ENCODE data around the gene CCDC6.
"Not testable (repeated sequence)": the region's sequence is repeated elsewhere in the genome, so short reads cannot be mapped to it uniquely, and the experiment has no call there.

CCDC6 gene

DNA sequence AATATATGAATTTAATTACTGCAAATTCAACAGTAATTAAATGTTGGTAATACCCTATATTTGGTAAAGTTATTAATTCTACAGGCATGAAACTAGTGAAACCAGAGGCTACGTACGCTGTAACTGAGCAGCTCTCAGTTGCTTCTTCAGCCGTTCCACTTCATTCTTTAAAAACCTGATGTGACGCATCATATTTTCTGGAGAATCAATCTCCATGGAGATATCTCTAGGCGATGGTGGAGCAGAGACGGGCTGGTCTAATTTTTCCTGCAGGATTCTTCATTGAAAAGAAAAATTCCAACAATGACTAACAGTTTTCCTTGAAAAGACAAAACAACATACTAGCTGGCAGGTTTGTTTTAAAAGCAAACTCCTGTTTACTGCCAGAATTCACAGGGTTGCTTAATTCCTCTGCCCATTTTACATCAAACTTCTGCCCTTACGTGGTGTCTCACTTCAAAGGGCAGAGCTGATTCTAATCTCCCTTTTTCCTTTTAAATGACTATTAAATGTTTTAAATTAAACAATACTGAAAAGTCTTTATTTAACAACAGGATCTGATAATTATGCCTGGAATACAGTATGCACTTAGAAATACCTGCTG lies 93.7 kb downstream of the CCDC6 start:
- no peak for DNase-seq (ENCODE audit: low read depth in 1 of 2, low spot score in 1 of 2)

DNA sequence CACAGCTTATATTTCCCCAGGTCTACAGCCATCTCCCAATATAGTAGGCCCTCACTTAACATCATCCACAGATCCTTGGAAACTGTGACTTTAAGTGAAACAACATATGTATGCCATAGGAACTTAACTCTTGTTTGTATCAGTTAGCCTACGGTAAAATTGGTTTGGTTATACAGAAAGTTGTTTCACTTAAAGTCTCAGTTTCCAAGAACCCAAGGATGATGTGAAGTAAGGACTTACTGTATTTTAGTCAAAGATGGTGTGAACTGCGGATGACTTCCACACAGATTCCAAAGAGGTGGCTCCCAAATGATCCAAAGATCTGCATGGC lies 96.7 kb downstream of the CCDC6 start:
- no peak for DNase-seq (ENCODE audit: low read depth in 1 of 2, low spot score in 1 of 2)

DNA sequence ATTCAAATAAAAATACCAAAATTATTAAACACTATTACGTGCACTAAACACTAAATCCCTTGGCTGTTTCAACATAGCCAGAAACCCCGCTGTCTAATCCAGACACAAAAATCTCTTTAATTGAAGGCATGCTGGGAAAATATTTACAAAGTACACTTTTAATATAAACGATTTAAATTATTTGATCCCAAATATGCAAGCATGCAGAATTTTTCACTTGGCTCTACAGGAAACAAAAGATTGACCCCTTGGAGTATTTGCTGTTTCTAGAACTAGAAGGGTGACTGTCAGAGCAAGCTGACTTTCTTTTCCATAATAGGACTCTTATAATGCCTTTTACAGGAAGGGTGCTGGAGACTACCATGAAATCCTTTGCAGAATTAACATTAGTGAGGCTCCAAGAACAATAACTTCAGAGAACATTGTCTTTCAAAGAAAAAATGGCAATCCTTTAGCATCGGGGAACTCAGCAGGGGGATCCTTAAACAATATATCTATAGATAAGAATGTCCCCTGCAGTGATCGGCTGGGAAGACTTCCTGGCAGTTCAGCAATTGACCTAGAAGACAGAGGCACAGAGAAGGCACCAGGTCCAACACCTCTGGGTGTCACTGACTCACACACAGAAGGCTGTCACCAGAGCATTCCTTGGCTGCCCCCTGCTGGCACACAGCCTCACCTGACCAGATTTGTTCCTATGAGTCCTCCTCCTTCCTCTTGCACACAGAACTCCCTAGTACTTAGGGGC lies 97.3 kb downstream of the CCDC6 start:
- peak; percentile 39 to 62 for DNase-seq (ENCODE audit: low read depth in 1 of 2, low spot score in 1 of 2)

DNA sequence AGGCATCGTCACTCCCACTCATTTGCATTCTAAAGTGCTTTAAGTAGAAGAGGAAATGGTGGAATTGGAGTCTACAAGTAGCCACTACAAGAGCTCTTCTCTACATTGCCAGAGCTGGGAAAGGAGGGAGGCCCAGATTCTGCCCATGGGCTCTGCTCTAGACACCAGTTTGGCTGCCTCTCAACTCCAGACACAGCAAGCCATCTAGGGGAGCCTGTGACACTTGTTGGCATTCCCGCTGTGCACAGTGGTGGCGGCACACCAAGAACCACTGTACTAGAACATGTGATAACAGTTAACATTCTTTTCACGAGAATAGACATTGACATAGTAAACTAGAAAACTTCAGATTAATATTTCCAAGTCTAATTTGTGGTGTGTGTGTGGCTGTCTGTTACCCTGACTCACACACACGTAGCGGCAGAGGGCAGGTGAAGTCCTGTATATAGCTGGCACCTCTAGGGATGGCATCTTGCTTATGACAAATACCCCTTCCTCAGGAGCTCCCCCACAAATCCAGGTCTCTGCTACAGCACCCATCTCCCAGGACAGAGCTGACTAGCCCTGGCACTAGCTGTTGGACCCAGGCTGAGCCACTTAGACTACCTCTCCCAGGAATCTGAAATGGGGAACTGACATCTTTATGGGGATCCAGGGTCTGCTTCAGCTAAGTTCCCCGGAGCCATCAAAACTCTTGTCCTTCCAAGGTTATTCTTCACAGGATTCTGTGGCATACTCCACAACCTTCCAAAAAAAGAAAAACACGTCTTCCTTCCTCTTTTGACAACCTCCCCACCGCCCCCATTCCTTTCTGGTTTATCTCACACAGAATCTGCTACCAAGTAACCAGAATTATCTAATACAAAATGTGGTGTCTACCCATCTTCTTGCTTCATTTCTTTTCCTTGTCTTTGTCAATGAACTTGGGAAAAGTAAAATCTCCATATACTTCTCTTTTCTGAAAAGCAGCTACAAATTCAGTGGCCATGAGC lies 98.4 kb downstream of the CCDC6 start:
- DNase-seq (ENCODE audit: low read depth in 1 of 2, low spot score in 1 of 2) = no peak

DNA sequence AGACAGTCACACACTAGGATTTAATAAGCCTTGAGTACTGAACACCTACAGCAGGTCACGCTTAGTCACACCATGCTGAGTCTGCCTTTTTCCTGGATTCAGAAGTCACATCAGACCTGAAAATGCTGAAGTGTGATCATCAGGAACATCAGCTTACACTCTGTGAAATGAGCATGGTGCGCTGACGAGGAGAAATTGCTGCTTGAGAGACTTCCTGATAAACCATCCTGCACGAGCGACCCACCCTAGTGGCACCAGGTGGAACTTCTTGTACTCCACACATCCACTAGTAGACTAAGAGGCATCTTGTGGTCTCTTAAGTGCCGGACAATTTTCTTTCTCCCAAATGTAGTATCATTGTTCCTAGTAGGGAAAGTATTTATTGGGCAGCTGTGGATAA lies 101.3 kb downstream of the CCDC6 start:
- DNase-seq (ENCODE audit: low read depth in 1 of 2, low spot score in 1 of 2) = no peak

DNA sequence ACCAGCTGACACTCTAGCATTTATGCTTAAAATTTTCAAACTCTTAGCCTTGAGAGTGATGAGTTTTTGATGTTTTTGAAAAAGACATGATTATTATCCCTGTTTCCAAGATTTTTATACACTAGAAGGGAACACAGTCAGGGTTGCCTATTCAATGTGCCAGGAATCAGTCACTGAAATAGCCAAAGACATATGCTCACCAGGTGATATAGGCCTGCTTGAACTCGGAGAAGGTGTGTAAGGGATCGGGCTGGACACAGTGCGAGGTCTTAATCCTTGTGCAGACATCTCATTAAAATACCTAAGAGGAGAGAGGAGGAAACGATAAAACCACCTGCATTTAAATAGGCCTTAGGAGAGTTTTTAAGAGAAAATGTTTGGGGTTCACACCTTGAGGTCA lies 102.1 kb downstream of the CCDC6 start:
- DNase-seq (ENCODE audit: low read depth in 1 of 2, low spot score in 1 of 2) = no peak

DNA sequence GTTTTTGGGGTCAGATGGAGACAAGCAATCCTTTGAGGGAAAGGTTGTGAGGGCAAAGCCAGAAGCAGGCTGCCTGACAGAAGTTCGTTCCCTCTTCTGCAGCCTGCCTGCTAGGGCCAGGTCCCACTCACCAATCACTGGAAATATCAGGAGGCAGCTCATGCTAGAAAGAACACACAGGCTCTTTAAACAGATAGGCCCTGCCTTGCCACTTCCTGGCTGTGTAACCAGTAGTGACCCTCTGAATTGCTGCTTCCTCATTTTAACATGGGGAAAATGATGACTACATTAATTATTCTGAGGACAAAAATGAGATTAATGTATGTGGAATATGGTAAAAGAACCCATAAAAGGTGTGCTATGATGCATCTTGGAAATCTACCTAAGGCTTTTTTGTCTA lies 102.6 kb downstream of the CCDC6 start:
- no peak for DNase-seq (ENCODE audit: low read depth in 1 of 2, low spot score in 1 of 2)

DNA sequence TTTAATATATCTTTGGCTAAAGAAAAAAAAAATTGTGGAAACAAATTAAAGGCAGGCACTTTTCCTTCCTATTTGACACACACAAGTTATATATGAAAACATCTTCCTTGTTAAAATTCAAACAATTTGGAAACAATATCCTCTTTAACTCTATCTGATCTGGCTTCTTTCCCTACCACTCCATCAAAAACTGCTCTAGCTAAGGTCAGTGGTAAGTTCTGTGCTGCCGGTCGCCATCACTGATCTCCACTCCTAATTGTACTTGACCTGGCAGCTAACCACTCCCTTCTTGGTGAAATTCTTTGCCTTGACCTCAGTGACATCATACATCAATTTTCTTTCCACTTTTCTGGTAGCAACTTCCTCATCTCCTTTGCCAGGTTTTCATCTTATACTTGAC lies 105.2 kb downstream of the CCDC6 start:
- DNase-seq (ENCODE audit: low read depth in 1 of 2, low spot score in 1 of 2) = no peak

DNA sequence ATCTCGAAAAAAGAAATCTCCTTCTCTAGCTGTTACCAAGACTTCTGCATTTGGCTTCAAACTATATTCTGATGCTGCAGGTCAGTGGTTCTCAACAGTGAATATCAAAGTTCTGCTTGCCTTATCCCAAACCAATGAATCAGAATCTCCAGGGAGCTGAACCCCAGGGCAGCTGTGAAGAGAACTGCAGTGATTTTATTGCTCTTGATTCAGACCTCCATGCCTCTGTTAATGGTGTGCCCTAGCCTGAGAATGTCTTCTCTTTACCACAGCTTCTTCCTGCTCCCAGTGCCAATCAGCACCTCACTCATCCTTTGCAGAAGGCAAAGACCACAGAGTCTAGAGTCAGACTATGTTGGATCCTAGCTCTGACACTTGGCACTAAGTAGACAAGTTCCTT lies 106.9 kb downstream of the CCDC6 start:
- no peak for DNase-seq (ENCODE audit: low read depth in 1 of 2, low spot score in 1 of 2)

DNA sequence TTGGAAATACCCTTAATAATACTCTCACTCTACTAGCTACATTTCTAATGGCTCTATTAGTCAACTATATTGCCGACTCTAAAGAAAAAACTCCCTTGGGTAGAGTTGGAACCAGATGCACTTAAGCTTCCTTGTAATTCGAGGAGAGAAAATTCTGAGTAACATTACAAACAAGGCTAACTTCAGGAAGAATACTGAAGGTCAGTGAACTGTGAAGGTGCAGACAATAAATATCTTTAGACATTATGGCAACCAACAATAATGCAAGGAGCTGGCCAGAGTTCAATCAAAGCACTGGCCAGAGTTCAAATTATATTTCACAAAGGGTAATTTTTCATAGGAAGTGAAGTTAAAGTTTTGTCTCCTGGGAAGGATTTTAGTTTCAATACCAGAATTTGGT lies 112.4 kb downstream of the CCDC6 start:
- DNase-seq (ENCODE audit: low read depth in 1 of 2, low spot score in 1 of 2) = no peak

DNA sequence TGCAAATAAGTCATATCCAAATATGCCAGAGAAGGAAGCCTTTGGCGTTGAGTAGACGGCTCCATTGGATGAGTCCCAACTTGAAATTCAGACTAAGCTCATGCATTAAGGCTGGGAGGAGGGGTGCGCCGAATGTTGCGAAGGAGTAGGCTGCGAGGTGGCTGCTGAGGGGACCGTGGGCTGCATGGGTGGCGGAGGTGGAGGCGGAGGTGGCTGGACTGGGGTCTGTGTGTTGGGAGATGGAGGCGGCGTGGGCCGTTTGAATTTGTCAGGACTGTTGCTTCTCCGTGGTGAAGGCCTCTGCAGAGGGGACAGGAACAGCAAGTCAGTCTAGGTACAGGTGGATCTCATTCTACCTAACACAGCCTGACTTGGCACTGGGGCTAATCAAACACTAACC lies 113.5 kb downstream of the CCDC6 start:
- no peak for DNase-seq (ENCODE audit: low read depth in 1 of 2, low spot score in 1 of 2)

DNA sequence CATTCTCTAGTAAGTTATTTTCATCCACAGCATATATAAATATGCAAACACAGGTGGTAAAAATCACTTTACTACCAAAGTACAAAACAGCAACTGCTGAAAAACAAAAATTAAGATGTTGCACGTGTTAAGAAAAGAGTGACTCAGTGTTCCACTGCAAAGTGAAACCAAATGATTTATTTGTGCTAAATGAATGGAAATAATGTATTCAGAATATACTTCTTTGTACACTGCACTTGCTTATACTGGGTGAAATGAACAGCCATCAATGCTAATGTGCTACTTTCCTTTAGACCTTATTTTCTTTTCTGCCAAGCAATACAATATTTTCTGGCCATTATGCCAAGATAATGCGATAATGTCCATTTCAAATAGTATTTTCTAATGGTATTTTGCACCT lies 114.8 kb downstream of the CCDC6 start:
- no peak for DNase-seq (ENCODE audit: low read depth in 1 of 2, low spot score in 1 of 2)

DNA sequence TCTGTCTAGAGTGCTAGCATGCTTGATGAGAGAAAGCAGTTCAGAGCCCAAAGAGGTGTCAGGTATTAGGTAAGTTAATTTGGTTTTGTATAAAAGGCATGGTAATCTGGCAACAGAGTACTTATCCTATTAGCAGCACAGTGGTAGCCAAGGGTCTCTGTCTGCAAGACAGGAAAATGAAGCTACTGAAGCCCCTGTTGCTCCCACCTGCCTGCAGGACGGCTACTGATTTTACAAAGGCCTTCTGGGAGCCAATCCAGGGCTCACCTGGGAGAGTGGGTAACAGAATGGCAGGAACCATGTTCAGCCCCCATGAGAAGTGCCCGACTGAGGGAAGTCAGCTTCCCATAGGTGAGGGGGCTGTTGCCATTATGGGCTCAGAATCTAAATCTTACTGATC lies 116.3 kb downstream of the CCDC6 start:
- DNase-seq (ENCODE audit: low read depth in 1 of 2, low spot score in 1 of 2) = not testable (repeated sequence)

DNA sequence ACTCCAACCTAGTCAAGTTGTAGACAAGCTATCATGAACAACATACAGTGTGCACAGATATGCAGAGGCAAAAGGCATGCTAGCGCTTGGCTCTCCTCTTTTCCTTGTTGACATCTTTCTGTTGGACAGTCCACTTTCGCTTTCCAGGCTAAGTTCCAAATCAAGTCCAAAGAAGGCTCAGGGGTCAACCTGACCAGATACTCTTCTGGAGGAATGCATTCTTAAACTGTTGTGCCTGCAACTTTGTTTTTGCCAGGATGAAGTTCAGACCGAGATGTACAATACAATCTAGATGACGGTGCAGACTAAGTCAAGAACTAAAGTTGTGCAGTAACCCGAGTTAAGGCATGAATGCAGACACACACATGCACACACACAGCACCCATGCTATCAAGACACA lies 117.4 kb downstream of the CCDC6 start:
- not testable (repeated sequence) for DNase-seq (ENCODE audit: low read depth in 1 of 2, low spot score in 1 of 2)

DNA sequence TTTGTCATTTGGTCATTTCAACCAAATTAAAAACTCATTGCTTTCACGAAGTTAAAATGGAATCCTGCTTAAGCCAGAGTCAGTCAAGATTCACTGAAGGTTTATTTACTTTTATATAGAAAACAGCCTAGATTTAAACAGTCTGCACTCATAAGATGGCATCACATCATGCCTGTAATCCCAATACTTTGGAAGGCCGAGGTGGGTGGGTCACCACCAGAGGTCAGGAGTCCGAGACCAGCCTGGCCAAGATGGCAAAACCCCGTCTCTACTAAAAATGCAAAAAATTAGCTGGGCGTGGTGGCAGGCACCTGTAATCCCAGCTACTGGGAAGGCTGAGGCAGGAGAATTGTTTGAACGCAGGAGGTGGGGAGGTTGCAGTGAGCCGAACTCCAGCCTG lies 119.3 kb downstream of the CCDC6 start:
- DNase-seq (ENCODE audit: low read depth in 1 of 2, low spot score in 1 of 2) = not testable (repeated sequence)

DNA sequence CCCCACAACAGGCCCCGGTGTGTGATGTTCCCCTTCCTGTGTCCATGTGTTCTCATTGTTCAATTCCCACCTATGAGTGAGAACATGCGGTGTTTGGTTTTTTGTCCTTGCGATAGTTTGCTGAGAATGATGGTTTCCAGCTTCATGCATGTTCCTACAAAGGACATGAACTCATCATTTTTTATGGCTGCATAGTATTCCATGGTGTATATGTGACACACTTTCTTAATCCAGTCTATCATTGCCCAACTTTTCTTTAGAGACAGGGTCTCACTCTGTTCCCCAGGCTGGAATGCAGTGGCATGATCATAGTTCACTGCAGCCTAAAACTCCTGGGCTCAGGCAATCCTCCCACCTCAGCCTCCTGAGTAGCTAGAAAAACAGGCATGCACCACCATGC lies 120.9 kb downstream of the CCDC6 start:
- not testable (repeated sequence) for DNase-seq (ENCODE audit: low read depth in 1 of 2, low spot score in 1 of 2)

DNA sequence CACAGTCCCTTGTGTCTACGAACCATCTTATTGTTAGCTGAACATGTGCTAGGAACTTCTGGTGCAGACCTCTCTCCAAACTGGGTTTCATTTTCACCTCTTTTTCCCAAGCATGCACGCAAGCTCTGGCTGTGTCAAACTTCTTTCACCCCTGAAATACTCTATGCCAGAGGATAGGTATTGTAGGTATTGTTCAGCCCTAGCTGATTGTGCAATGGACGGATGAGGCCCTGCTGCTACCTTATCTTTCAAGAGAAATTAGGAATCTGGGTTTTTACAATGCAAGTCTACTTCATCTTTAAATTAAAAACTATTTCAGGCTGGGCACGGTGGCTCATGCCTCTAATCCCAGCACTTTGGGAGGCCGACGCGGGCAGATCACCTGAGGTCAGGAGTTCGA lies 124.8 kb downstream of the CCDC6 start:
- DNase-seq (ENCODE audit: low read depth in 1 of 2, low spot score in 1 of 2) = no peak

DNA sequence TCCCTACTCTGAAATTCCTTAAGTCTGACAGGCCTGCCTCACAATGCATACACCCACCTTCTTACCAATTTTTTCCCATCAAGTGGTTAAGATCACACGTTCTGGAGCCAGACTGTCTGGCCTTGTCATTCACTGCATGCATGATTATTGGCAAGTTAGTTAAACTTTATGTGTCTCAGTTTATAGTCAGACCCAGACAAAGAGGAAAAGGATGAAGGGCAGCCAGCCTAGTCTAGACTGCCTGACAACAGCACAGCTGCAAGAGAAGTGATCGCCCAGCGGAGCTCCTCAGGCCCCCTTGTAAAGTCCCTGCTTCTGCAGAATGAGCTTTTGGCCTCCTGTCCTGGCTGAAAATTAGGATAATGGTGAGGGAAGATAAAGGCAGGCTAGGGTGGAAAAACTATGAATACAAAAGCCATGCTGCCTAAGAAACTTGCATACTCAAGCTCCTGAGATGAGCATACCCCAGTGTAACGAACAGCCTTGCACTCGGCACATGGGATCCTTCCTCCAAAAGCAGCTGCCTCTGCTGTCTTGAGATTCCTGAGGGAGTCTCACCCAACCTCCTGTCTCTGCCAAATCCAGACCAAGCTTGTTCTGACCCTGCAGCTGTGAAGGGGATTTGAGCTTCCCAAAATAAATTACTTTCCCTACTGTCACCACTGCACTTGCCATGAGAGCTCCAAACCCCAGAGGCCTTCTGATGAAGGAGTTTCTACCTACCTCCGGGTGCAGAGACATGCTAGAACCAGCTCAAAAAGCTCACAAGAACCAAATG lies 126.4 kb downstream of the CCDC6 start:
- no peak for DNase-seq (ENCODE audit: low read depth in 1 of 2, low spot score in 1 of 2)

DNA sequence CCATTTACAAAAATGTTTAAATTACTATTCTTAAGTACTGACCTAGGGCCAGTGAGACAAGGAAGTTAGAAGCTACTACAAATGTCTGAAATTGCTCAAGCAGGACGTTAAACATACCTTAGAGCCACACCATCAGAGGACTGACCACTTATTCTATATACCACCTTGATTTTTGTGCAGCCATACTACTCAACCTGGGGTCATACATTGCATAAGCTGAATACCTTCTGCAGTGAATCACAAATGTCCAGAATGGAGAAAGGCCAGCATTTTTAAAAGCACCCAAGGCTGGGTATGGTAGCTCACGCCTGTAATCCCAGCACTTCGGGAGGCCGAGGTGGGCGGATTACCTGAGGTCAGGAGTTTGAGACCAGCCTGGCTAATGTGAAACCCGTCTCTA lies 131.9 kb downstream of the CCDC6 start:
- DNase-seq (ENCODE audit: low read depth in 1 of 2, low spot score in 1 of 2) = no peak

DNA sequence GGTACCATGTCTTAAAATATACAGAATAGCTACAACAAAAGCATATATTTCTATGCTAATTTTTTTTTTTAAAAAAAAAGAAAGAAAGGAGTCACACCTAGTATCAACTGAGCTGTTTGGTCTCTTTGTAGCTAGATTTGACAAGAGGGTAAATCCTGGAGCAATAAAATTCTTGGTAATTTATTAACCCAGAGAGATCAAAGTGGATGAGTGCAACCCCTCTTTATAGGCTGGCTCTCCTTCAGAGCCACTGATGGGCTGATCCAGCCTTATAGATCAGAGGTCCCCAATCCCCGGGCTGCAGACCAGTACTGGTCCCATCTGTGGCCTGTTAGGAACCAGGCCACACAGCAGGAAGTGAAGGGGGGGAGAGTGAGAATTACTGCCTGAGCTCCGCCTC lies 133.3 kb downstream of the CCDC6 start:
- no peak for DNase-seq (ENCODE audit: low read depth in 1 of 2, low spot score in 1 of 2)

DNA sequence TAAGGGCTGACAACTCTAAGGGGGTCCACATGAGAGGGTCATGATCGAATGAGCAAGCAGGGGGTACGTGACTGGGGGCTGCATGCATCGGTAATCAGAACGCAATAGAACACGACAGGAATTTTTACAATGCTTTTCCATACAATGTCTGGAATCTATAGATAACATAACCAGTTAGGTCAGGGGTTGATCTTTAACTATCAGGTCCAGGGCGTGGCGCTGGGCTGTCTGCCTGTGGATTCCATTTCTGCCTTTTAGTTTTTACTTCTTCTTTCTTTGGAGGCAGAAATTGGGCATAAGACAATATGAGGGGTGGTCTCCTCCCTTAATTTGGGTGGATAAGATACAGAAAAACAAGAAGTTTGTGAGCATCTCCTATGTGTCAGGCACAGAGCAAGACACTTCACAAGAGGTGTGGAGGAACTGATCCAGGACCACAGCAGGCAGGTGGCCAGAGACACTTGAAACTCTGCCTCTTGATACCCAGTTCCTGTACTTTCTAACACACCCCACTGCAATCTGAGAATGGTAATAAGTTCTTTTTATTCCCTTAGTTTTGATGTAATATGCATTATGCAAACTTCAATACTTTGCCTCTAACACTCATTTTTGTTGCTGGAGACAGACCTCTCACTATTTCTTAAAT lies 135.1 kb downstream of the CCDC6 start:
- no peak for DNase-seq (ENCODE audit: low read depth in 1 of 2, low spot score in 1 of 2)

Data from activated CD4-positive, alpha-beta T cell treated with anti-CD3 and anti-CD28 coated beads, Interleukin-2, amount 50 U/mL, for 24 hours (primary cell).